Measurements from ENCODE around the gene SUPT4H1.

- TF ChIP-seq YY1 (IDR thresholded peaks at IDR 0.05; ENCODE audit: insufficient read depth, insufficient read length) (no peak), SUZ12 (IDR thresholded peaks at IDR 0.05; ENCODE audit: extremely low read depth, insufficient read depth, insufficient read length) (no peak)
These were observed 23.8 kb upstream of the SUPT4H1 start for GRCh38 chr17:58375811-58376210.
